Astrocyte of the cerebellum (primary cell): ENCODE measurements around the gene CLMN.

Experiments used
- DNase-seq: peaks from one replicate; pipeline ENCODE4 v3.0.0-alpha.2; 2011; ENCODE audit warnings: low read depth
- H3K4me3 ChIP-seq: 2 replicates; pipeline ENCODE4 v1.5.1; 2011; ENCODE audit warnings: mild to moderate bottlenecking, low read depth, low read length, moderate library complexity
- in situ Hi-C: cut with HindIII; loops from 2 replicates; pipeline ENCODE4 v1.10.0; 2017; ENCODE audit warnings: low sequenced_read_pairs
- TF ChIP-seq, protein P1 (sequence below): IDR thresholded peaks from 2 replicates; pipeline ENCODE4 v1.5.1; 2012; ENCODE audit warnings: low read length, low read depth, moderate library complexity, mild to moderate bottlenecking; ENCODE audit errors: missing control alignments

CLMN gene

DNA sequence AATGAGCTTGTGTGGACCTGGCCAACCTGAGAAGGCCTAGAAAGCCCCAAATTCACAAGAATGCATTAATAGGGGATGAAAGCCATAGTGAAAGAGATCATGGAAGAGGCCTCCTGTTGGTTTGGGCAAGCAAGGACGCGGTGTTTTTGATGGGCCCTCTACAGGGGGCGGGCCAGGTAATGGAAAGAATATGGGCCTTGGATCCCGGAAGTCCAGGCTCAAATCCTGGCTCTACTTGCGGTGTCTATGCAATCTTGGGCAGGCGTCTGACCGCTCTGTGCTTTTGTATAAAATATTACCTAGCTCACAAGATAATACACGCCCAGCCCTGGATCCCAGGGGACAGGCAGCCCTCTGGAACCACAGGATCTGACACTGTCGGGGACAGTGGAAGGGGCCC lies 41.1 kb upstream of the CLMN start:
- TF ChIP-seq, protein P1, sequence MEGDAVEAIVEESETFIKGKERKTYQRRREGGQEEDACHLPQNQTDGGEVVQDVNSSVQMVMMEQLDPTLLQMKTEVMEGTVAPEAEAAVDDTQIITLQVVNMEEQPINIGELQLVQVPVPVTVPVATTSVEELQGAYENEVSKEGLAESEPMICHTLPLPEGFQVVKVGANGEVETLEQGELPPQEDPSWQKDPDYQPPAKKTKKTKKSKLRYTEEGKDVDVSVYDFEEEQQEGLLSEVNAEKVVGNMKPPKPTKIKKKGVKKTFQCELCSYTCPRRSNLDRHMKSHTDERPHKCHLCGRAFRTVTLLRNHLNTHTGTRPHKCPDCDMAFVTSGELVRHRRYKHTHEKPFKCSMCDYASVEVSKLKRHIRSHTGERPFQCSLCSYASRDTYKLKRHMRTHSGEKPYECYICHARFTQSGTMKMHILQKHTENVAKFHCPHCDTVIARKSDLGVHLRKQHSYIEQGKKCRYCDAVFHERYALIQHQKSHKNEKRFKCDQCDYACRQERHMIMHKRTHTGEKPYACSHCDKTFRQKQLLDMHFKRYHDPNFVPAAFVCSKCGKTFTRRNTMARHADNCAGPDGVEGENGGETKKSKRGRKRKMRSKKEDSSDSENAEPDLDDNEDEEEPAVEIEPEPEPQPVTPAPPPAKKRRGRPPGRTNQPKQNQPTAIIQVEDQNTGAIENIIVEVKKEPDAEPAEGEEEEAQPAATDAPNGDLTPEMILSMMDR, result no peak
- H3K4me3 ChIP-seq, result no peak overlapping the region
- in situ Hi-C loops, result no loop called here
- no peak for DNase-seq

DNA sequence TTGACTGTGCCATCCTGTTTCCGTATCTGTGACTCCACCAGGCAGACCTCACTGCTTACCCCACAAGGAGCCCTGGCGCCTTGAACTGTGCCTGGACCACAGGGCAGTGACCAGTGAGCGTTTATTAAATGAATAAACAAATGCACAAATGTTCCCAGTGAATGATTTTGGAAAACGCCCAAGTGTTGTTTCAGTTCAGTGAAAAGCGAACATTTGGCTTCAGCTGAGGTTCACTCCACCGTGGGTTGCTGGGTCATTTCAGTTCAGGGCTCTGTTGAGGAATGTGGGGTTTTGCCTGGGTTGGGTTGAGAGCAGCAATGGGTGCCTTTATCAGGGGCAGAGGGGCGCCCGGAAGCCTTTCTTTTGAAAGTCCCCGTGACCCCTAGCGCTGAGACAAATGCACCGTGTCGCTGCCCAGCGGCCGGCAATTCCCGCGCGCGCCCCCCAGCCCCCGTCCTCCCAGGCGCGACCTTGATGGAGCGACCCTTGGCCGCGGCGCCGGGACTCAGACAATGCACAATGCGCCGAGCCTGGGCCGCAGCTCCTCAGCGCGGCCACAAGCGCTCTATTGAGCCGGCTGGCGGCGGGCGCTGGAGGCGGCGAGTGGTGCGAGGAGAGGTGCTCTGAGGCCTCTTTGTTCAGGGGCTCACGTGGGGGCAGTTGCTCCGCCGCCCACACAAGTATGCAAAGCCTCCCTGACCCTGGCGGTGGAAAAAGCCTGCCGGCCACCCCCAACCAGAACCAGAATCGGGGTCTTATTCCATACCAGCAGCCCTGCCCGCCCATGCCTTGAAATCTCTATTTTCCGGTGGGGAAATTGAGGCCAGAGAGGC lies 40.5 kb upstream of the CLMN start:
- TF ChIP-seq, protein P1, result peak; percentile 2
- peak overlapping the region; percentile 2 for H3K4me3 ChIP-seq
- peak; percentile 22 for DNase-seq
- in situ Hi-C loops, result loop anchor here (10.0 kb wide), 1 partner anchor 485 kb away; no protein-coding TSS in a partner anchor

DNA sequence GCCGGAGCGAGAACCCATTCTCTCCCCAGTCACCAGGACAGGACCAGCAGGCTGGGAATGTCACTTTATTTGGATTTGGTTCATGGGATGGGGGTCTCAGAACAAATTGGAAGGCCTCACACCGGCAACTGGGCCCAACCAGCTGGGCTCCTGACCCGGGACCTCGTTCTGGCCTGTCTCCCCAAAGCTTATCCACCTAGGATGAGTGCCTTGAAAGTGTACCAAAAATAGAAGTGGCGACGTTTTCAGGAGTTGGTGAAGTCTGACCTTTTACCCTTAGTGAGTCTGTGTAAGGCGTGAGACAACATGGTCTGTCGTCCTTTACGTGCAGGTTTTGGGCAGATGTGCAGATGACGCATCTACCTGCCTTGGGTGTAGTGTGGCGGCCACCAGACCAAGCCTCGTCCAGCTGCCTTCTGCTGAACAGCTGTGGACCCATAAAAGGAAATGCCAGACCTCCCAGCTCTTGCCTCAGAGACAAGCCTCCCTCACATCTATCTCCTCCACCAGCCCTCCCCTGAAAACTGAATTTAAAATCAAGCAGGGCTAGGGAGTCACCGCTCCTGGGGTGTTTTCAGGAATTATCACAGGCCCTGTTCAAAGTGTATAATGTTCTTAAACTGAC lies 36.6 kb upstream of the CLMN start:
- no peak overlapping the region for H3K4me3 ChIP-seq
- no peak for DNase-seq
- in situ Hi-C loops, result loop anchor here (10.0 kb wide), 1 partner anchor 482 kb away; no protein-coding TSS in a partner anchor
- TF ChIP-seq, protein P1, result no peak

DNA sequence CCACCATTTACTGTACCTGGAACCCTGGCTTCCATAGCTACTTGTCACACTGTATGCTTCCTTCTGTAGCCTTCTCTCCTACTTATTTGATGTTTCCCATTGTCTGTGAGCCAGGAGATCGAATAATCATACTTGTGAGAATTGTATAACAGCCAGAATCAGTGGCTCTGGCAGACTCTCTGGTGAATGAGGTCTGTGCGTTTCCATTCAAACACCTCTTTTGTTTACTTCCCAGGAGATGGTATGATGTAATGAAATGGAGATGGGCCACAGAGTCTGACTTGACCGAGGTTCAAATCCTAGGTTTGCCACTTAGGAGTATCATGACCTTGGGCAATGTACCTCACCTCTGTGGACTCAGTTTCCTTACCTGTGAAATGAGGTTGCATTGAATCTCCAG lies 35.7 kb upstream of the CLMN start:
- DNase-seq, result no peak
- no peak overlapping the region for H3K4me3 ChIP-seq
- in situ Hi-C loops, result loop anchor here (10.0 kb wide), 1 partner anchor 481 kb away; no protein-coding TSS in a partner anchor
- TF ChIP-seq, protein P1, result no peak

DNA sequence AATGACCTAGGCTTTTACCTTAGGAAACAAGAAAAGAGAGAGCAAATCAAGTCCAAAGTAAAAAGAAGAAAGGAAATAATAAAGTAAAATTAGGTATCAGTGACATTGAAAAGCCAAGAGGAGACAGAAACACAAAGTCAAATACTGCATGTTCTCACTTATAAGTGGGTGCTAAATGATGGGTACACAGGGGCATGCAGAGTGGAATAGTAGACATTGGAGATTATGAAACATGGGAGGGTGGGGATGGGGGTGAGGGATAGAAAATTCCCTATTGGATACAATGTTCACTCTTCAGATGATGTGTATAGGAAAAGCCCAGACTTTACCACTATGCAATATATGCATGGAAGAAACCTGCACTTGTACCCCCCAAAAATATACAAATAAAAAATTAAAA lies 35.1 kb upstream of the CLMN start:
- TF ChIP-seq, protein P1, result no peak
- no peak overlapping the region for H3K4me3 ChIP-seq
- no peak for DNase-seq
- in situ Hi-C loops, result loop anchor here (10.0 kb wide), 1 partner anchor 480 kb away; no protein-coding TSS in a partner anchor

DNA sequence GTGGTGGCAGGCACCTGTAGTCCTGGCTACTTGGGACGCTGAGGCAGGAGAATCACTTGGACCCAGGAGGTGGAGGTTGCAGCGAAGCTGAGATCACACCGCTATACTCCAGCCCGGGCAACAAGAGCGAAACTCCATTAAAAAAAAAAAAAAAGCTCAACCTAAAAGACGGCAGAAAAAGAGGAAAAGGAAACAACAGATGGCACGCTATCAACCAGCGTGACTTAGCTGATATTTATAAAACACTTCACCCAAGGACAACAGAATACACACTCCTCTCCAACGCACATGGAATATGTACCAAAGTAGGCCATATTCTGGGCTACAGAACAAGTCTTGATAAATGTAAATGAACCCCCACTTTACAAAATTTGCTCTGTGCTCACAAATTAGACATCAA lies 34.0 kb upstream of the CLMN start:
- TF ChIP-seq, protein P1, result no peak
- H3K4me3 ChIP-seq, result no peak overlapping the region
- no peak for DNase-seq
- in situ Hi-C loops, result loop anchor here (10.0 kb wide), 1 partner anchor 479 kb away; no protein-coding TSS in a partner anchor
